Measurements from ENCODE around the gene ZNF14.
"Not testable (repeated sequence)": the region's sequence is repeated elsewhere in the genome, so short reads cannot be mapped to it uniquely, and the experiment has no call there.

ZNF14 gene

GRCh38 chr19:19746286-19747213 is 13.6 kb upstream of the ZNF14 start:
- no peak for DNase-seq

GRCh38 chr19:19745496-19746285 is 12.8 kb upstream of the ZNF14 start:
- DNase-seq, result no peak

GRCh38 chr19:19744641-19745040 is 11.7 kb upstream of the ZNF14 start:
- DNase-seq, result no peak

GRCh38 chr19:19743921-19744320 is 11.0 kb upstream of the ZNF14 start:
- not testable (repeated sequence) for DNase-seq

GRCh38 chr19:19743176-19743575 is 10.3 kb upstream of the ZNF14 start:
- DNase-seq, result no peak

GRCh38 chr19:19742773-19743172 is 9.9 kb upstream of the ZNF14 start:
- DNase-seq, result no peak

- DNase-seq, result no peak
Measured at GRCh38 chr19:19741184-19741583, 8.3 kb upstream of the ZNF14 start.

- no peak for DNase-seq
Measured at GRCh38 chr19:19740755-19741154, 7.8 kb upstream of the ZNF14 start.

GRCh38 chr19:19738564-19738963 is 5.7 kb upstream of the ZNF14 start:
- DNase-seq, result no peak

- no peak for DNase-seq
Measured at GRCh38 chr19:19737559-19738332, 4.8 kb upstream of the ZNF14 start.

GRCh38 chr19:19721896-19722295 is 11.0 kb downstream of the ZNF14 start:
- no peak for DNase-seq

GRCh38 chr19:19719798-19720197 is 13.1 kb downstream of the ZNF14 start:
- DNase-seq, result no peak

- DNase-seq, result no peak
Measured at GRCh38 chr19:19711934-19712828, 20.7 kb downstream of the ZNF14 start.

GRCh38 chr19:19711306-19711933 is 21.5 kb downstream of the ZNF14 start:
- DNase-seq, result no peak

- no peak for DNase-seq
Measured at GRCh38 chr19:19710506-19710905, 22.4 kb downstream of the ZNF14 start.

GRCh38 chr19:19704836-19705235 is 28.1 kb downstream of the ZNF14 start:
- DNase-seq, result no peak

- not testable (repeated sequence) for DNase-seq
Measured at GRCh38 chr19:19700493-19700892, 32.4 kb downstream of the ZNF14 start.

- no peak for DNase-seq
Measured at GRCh38 chr19:19697589-19697988, 35.3 kb downstream of the ZNF14 start.

GRCh38 chr19:19696386-19696785 is 36.5 kb downstream of the ZNF14 start:
- DNase-seq, result no peak

GRCh38 chr19:19691683-19692082 is 41.2 kb downstream of the ZNF14 start:
- DNase-seq, result no peak

GRCh38 chr19:19689023-19689422 is 43.9 kb downstream of the ZNF14 start:
- DNase-seq, result not testable (repeated sequence)

- DNase-seq, result no peak
Measured at GRCh38 chr19:19687090-19687489, 45.8 kb downstream of the ZNF14 start.

Measured in fibroblast of skin of right biceps (primary cell).